NK-92 (cell line): ENCODE data around the gene POLG.

Source experiments
- DNase-seq: peaks from one replicate; lab custom pipeline; 2025; ENCODE audit not compliant: unreplicated experiment; lab: John Stamatoyannopoulos, UW

Gene POLG

DNA sequence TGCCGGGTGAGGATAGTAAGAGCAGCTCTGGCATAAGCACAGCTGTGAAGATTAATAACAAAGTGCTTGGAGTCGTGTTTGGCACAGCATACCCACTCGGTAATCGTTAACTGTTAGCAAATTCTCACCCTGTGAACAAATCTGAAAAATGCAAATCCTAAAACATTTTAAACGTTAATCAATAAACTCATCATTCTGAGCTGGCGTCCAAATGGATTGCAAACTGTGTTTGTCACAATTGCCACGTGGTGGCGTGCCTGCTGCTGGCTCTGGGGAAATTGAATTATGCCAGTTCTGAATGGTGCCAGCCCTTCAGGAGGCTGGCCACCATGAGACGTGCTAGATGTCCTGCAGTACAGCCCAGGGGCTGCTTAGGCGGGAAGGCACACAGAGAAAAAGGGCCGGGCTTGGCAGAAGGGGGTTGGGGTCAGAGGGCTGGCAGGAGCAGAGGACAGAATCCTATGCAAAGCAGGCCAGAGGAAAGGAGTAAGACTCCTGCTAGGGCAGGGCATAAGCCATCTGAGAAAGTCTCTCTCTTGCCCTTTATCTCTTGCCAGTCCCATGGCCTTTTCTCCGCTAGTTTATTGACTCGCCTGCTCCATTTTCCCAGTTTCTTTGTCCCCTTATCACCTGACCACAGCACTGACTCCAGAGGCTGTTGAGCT is 22.1 kb upstream of the POLG start:
- no peak for DNase-seq

DNA sequence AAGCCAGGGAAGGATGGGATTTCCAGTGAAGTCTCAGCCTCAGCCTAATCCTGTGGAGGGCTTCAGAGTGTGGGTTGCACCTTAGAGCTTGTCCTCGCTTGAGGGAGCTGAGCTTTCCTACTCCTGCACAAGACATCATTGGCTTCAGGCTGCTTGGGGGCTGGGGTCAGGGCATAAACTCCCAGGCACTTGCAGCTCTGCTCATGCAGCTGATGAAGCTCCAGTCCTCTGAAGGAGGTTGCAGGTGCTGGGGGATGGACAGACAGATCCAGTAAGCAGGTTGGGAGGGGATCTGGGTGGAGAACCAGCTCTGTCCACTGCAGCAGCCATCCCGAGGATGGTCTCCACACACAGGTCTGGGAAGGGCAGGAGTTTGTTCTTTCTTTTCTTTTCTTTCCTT is 19.4 kb upstream of the POLG start:
- no peak for DNase-seq

DNA sequence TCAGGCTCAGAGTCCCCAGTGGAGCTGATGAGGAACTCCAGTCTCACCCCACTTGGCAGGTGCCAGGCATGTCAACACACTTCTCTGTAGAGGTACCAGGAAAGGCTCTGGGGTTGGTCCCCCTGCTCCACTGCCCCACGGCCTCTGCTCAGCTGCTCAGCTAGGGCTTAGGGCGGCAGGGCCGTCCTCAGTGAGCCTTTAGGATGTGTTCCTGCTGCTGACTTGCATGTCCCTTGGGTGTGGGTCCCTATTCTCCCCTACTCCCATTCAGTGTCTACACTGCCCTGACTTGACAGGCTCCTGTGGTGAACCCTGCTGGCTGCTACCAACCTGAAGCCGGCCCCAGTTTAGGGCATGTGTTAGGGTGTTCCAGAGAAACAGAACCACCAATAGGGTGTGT is 17.9 kb upstream of the POLG start:
- no peak for DNase-seq

DNA sequence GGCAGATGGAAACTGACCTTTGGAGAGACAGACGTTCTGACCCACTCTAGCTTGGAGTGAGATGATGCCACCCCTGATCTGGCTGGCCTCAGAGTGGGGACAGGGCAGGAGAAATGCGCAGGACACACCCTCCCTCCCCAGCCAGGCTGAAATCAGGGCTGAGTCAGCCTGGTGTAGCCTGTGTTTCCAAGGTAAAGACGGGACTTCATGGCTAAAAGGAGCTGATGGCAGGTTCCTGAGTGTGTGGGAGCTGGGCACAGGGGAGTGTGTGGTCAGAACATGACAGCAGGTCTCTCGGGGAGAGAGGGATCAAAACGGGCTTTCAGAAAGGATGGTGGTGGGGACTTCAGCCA is 14.6 kb upstream of the POLG start:
- DNase-seq, result no peak

DNA sequence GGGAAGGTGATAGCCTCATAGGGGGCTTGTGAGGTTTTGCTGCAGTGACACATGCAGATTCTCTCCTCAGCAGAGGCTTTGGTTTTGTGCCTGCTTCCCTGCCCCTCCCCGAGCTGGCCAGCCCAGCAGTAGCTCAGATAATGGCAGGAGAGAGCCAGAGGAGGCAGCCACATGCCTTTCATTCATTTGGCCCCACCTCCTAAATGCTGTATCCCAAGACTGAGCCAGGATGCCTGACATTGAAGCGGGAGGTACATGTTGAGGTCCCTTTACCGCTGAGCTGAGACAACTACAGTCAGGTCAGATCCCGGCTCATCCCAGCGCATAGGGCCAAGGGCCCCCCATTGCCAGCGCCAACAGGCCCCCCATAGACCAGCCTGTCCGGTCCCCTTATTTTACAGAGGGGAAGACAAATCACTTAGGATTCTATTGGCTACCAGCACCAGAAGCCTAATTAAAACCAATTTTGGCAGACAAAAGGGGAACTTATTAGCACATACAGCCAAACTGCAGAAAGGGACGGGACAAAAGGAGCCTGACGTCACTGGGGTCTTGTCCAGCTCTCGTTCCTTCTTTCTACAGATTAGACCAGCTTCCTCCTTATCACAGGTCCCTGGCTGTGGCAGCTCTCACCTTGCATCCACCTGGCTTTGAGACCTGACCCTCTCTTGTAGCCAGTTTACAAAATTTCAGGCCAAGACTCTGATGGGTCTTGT is 12.1 kb upstream of the POLG start:
- DNase-seq, result no peak

DNA sequence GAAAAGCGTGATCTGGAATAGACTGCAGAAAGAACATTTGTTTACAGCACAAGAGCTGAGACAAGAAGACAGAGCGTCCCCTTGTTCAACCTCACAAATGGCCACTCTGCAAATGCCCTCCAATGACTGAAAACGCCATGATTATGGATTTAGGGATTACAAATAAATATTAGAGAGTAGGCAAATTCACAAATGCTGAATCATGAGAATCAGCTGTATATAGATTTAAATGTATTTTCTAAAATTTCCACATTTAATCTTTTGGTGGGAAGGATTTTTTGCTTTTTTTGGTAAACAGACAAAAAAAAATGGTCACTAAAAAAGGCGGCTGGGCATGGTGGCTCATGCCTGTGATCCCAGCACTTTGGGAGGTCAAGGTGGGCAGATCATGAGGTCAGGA is 10.6 kb upstream of the POLG start:
- DNase-seq, result no peak

DNA sequence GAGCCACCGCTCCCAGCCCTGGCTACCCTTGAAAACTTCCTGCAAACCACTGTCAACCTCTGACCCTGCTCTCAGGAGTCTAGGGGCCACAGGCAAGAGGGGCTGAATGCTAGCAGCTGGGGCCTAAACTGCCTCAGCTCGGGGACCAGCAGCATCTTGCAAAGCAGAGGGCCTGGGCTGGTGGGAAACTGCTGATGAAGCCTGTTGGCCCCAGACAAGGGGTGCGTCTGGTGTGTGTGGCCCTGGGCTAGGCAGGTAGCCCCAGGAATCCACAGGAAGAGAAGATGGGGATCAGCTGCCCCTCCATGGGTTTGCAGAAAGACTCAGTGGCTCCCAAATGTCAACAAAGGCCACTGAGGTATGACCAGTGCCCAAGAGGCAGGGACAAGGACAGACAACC is 8.2 kb upstream of the POLG start:
- DNase-seq, result no peak

DNA sequence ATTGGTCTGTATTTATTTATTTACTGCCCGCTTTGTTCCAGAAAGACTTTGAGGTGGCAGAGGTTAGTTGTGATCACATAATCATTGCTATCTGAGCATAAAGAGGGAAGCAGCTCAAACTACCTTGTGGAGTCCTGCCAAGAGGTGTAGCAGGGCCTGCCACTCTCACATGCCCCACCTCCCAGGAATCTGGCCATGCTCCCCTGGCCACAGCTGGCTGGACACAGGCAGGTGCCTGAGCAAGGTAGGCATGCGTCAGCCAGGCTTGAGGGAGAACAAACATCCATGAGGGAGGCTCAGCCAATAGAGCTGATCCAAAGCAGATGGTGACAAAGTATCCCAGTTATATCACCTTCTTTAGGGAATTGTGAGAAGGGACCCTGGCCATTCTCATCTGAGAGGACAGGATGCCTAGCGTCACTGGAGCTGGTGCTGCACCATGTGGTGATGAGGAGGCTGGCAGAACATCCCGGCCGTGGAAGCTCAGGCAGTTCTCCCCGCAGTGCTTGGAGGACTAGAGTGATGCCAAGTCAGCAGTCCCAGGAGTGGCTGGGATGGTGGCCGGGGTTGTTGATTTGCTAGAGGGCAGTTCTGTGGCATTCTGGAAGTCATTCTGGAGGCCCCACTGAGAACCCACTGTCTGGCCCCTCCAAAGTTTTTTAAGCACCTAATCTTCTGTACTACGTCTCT is 6.8 kb upstream of the POLG start:
- DNase-seq, result no peak

DNA sequence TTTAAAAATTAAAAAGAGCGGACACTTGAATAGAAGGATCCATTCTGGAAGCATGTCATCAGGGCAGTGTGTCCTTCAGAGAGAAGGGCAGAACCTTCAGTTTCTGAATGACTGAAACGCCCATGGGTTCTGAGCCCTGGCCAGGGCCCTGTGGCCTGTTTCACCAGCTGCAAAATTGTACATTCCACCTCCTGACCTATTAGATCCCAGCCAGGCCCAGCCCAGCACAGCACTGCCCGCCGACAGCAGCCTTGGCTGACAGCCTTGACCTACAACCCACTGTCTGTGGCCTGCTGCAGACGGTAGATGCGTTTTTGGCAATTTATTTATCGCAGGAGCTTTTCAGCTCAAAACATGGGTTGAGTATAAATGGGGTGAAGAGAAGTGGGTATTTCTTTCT is 5.9 kb upstream of the POLG start:
- DNase-seq, result no peak

DNA sequence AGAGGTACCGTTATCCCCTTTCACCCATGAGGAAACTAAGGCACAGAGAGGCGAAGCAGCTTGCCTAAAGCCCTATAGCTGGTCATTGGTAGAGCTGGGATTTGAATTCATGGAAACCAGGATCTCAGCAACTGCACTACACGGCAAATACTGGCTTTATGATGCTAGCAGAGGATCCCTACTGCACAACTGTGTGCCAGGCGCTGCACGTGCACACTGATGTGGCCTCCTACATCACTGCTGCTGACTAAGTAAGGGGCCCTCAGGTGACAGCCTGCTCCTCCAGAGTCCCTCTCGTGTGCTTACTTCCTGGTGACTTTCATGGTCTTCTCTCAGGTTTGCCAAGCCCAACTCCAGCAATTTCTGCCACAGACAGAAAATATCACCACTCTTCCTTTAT is 3.4 kb upstream of the POLG start:
- DNase-seq, result no peak

DNA sequence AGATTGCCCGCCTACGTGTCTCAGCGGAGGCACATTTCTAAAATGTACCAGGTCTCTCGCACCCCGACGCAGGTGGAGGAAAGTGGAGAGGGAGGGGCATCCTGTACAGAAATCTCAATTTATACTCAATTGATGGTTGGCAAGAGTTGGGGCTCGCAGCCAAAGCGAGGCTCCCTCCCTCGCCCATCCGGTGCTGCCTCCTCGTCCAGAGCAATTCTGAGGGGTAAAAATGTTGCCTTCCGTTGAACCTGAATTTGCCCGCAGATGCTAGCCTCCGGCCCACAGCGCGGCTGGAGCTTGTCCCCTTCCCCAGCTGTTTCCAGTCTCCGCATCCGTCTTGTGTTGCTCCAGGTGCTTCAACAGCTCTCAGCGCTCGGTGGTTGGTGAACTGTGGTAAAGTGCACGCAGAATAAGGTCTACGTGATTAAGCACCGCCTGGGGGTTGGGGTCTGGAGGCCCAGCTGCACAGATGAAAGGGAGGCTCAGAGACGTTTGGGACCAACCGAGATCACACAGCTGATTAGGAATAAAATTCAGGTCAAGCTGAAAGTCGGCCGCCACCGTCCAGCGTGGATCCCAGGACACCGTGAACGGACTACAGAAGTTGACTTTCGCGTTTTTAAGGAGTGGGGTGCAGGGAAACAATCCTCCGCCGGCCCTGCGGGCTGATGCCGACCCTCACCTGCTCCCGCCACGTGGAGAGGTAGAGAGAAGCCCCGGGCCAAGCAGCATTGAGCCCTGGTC is 846 bp upstream of the POLG start:
- no peak for DNase-seq

DNA sequence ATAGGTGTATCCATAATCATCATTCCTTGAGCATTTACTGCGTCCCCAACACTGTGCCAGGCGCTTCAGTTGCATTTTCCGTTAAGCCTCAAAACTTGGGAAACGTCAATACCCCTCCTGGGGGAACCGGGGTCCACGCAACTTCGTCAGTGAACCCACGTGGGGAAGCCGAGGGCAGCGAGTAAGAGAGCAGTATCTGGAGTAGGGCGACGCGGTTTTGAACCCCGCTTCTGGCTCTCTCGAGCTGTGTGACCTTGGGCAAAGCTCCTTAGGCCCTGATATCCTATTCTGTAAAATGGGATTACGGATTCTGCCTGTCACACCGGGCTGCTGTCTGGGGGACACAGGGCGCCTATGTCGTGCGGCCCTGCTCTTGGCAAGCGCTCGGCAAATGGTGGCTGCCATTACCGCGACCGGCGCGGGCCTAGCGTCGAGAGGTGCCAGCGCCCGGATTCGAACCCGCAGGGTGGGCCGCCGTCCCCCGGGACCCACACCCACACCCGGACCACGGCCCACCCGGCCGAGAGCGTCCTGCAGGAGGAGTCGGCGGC is 590 bp downstream of the POLG start:
- DNase-seq, result no peak

DNA sequence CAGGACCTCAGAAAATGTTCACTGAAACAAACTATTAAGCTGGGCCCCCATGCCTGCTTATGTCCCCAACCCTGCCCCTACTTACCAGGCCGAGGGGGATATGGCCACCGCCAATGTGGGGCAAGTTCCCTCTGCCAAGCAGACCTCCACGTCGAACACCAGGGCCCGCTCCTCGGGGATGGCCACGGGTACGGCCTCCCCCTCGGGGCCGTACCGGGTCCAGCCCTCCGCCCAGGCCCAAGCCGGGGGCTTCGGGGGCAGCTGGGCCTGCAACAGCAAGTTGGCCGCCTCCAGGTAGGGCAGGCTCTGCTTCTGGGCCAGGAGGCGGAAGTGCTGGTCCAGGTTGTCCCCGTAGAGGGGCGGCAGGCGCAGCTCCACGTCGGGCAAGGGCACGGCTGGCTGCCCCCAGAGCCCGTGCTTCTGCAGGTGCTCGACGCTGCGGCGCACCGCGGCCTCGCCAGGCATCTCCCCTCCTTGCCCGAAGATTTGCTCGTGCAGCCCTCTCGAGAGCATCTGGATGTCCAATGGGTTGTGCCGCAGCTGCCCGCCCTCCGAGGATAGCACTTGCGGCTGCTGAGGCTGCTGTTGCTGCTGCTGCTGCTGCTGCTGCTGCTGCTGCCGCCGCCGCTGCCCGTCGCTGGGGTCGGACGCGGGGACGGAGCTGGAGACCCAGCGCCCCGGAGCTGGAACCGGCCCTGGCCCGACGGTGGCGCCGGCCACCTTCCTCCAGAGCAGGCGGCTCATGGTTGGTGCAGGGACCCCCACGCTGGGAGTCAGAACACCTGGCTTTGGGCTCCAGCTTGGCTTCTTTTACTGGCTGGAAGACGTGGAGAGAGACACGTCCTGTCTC is 1.4 kb downstream of the POLG start:
- DNase-seq, result no peak

DNA sequence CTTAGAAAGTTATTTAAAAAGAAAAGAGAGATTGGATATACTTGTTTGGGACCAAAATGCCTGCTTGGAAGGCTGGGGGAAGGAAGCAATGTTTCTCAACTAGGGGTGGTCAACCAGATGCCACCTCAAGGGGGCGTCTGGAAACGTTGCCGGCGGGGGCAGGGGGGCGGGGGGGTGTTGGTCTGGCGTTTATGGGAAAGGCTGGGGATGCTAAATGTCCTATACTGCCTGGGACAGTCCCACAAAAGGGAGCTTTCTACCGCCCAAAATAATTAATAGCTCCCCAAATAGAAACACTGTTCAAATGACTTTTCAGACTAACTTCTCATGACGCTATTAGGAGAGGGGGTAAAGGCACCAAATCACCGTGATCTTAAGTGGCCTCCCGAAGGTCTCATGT is 2.2 kb downstream of the POLG start:
- DNase-seq, result no peak

DNA sequence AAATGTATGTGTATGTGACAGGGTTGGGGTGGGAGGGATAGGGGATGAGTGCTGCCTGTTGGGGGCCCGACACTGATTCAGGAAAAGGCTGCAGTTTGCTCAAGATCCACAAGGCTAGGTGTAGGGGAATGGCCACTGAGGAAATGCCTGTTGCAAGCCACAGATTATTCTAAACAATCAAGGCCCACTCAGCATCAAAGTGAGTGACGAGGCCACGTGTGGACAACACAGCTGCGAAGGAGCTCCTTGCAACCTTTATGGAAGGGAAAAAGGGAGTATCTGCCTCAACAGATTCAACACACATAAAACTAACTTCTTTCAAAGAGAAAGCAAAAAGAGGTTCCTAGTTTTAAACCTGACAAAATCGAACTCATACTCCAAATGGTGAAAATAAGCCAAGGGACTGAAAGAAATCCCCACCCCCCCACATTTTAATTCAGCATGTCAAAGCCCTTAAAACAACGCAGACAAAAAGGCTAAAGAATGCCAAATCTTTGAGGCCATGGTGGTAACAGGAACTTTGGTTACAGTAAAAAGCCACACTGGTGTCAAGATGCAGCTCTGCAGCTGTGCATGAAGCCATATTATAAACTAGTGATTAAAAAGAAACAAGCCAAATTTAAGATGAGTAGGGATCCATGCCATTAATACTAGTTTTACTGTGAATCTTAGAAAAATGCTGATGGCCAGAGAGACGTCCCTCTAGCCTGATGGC is 3.6 kb downstream of the POLG start:
- no peak for DNase-seq

DNA sequence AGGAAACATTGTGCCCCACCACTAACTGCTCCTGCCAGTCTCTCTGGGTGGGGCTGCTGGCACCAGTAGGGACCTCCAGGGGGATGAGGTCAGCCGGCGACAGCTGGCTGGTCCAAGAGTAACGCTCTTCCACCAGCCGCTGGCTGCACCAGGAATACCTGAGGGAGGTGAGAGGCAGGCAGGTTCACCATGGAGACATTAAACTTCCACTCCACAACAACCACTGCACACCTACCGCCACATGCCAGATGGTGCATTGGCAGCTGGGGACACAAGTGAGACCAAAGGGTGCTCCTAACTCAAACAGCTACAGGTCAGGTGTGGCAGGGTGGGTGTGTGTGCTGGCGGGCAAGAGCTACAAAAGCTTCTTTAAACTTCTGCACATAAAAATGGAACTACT is 4.5 kb downstream of the POLG start:
- DNase-seq, result no peak

DNA sequence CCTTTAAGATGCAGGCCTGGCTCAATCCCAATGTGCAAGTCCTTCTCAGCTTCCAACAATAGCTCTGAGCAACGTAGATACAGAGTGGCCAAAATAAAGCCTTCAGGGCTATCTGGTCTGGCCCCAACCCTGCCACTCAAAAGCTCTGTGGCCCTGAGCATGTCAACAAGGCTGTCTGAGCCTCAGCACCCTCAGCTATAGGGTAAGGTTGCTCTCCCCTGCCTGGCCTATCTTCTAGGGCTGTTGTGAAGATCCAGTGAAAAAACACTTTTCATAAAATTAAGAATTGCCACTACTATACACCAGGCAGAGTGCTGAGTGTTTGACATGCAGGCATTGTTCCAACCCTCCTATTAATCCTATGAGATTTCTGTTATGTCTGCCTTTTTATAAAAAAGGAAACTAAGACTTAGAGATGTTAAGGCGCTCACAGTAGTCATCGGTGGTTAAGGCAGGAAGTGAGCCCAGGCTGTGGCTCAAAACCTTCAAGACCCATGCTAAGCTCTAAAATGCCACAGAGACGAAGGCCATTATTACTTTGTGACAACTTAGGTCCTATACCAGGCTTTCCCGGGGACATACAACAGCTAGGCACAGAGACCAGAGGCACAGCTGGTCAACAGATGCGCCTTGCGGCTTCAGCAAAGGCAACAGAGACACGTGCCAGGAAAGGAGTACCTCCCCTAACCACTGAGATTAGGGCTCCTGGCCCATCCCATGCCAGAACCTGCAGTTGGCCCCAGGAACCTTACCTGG is 5.1 kb downstream of the POLG start:
- no peak for DNase-seq

DNA sequence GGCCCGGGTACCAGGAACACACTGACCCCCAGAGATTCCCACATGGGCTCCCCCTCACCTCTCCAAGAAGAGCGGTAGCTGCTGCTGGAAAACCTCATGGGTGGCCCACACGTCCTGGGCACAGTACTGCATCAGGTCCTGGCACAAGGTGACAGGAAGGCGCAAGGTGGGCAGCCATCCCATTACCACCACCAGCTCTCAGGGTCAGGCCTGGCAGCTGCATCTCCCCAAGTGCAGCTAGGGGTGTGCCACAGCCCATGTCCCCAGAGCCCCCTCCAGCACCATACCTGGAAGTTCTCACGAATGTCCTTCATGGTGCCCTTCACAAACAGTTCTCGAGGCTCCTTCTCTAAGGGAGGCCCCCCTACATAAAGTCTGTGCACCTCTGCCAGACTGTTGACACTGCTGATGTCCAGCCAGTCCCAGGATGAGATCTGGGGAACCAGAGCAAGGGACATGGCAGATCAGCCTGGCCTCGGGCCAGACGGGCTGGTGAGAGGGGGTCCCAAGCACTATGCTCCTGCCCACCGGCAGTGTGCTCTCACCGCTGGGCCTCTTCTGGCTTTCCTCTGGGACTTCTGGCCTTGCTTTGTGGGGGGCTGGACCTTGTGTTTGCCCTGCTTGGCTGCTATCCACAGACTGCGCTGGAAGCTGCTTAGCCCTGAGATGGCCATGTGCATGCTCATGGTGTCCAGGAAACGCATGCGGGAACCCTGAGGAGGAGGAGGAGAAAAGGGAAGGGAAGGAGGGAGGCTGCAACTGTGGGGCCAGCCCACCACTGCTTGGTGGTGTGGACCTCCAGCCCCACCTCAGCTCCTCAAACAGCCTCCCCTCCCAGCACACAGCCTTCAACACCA is 6.0 kb downstream of the POLG start:
- DNase-seq, result no peak
